PC-3 (cell line): Measurements from ENCODE around the gene TK2. TPM values are rescaled to one million over a fixed set of nuclear protein-coding genes. Genes with fewer than 3 reads are reported as not detected.

Experiments
- ATAC-seq: fragments of 200-7000 bp; cut with Tn5 transposase; 2 replicates; pipeline ENCODE4 v1.9.1; 2020; ENCODE audit warnings: mild to moderate bottlenecking, moderate library complexity
- BruUV-seq: library from RNA; stranded (reverse); fragments of 400-500 nt; replicated peaks from 2 replicates; lab custom pipeline; 2021; lab: Mats Ljungman, UMichigan
- CTCF ChIA-PET: fragments of 300-600 bp; sonication (Branson Sonifier 250); formaldehyde crosslinking; loops from one replicate; lab custom pipeline; 2022; ENCODE audit warnings: antibody characterized with exemption; lab: Charles Lee
- POLR2A ChIA-PET: fragments of 300-600 bp; sonication (Branson Sonifier 250); formaldehyde crosslinking; loops from one replicate; lab custom pipeline; 2022; ENCODE audit warnings: antibody characterized with exemption; ENCODE audit not compliant: unreplicated experiment; lab: Charles Lee
- DNase-seq: peaks from one replicate; pipeline ENCODE4 v3.0.0-alpha.2; 2015
- H2AFZ ChIP-seq: fragments of 300-600 bp; sonication (generic); 2 replicates; pipeline ENCODE4 v1.6.0; 2016; ENCODE audit warnings: antibody characterized with exemption, low read length
- H3F3A ChIP-seq: fragments of 300-600 bp; sonication (generic); one replicate; pipeline ENCODE4 v1.6.0; 2017; ENCODE audit warnings: antibody characterized with exemption, low read length, control low read depth, mild to moderate bottlenecking; ENCODE audit not compliant: unreplicated experiment
- H3K27ac ChIP-seq: fragments of 300-600 bp; sonication (generic); 2 replicates; pipeline ENCODE4 v1.5.1; 2016; ENCODE audit warnings: mild to moderate bottlenecking, low read length
- H3K27me3 ChIP-seq: fragments of 300-600 bp; sonication (generic); 2 replicates; pipeline ENCODE4 v1.6.1; 2016; ENCODE audit warnings: low read length, mixed read lengths
- H3K36me3 ChIP-seq: fragments of 300-600 bp; sonication (generic); 2 replicates; pipeline ENCODE4 v1.6.1; 2016; ENCODE audit warnings: low read depth, mixed run types, low read length, mixed read lengths
- H3K4me1 ChIP-seq: fragments of 300-600 bp; sonication (generic); 2 replicates; pipeline ENCODE4 v1.5.1; 2016; ENCODE audit warnings: low read length; ENCODE audit not compliant: insufficient read depth
- H3K4me2 ChIP-seq: fragments of 300-600 bp; sonication (generic); 2 replicates; pipeline ENCODE4 v1.6.0; 2016; ENCODE audit warnings: low read length
- H3K4me3 ChIP-seq: fragments of 300-600 bp; sonication (generic); 2 replicates; pipeline ENCODE4 v1.5.1; 2016; ENCODE audit warnings: mild to moderate bottlenecking, low read length, mixed read lengths
- H3K79me2 ChIP-seq: fragments of 300-600 bp; sonication (generic); 2 replicates; pipeline ENCODE4 v1.6.1; 2017; ENCODE audit warnings: low read length, mixed read lengths
- H3K9ac ChIP-seq: fragments of 300-600 bp; sonication (generic); 2 replicates; pipeline ENCODE4 v1.6.0; 2016; ENCODE audit warnings: mild to moderate bottlenecking, low read length
- H3K9me2 ChIP-seq: fragments of 300-600 bp; sonication (generic); replicated peaks from 2 replicates; pipeline ENCODE4 v1.6.1; 2016; ENCODE audit warnings: mixed run types, low read length, mixed read lengths
- H3K9me3 ChIP-seq: fragments of 300-600 bp; sonication (generic); 2 replicates; pipeline ENCODE4 v1.6.1; 2016; ENCODE audit warnings: low read length, mixed read lengths
- H4K20me1 ChIP-seq: fragments of 300-600 bp; sonication (generic); 2 replicates; pipeline ENCODE4 v1.6.1; 2016; ENCODE audit warnings: low read length, mixed read lengths
- EZH2 ChIP-seq: fragments of 300-600 bp; sonication (generic); IDR thresholded peaks from one replicate; pipeline ENCODE4 v1.6.1; 2017; ENCODE audit warnings: antibody characterized with exemption, mild to moderate bottlenecking, low read length; ENCODE audit not compliant: unreplicated experiment
- EZH2phosphoT487 ChIP-seq: fragments of 300-600 bp; sonication (generic); IDR thresholded peaks from 2 replicates; pipeline ENCODE4 v1.6.1; 2018; ENCODE audit warnings: mild to moderate bottlenecking, antibody characterized with exemption, low read length, borderline replicate concordance
- intact Hi-C: fragments of 100-400 bp; cut with micrococcal nuclease; formaldehyde crosslinking; loops from 2 replicates; pipeline ENCODE4 v1.9.0; 2023
- total RNA-seq: library from RNA; depleted of rRNA; stranded (reverse); fragments of >200 nt; gene quantifications from 2 replicates; pipeline ENCODE4 v1.2.3, GENCODE V29; 2014
- TF ChIP-seq, protein P1 (sequence below): fragments of 300-600 bp; sonication (generic); conservative IDR thresholded peaks from 2 replicates; pipeline ENCODE4 v1.5.1; 2017; ENCODE audit warnings: antibody characterized with exemption, low read depth, mild to moderate bottlenecking, low read length

The TK2 gene
- total RNA-seq, 1 experiment from 2014 or later, result 8.3 TPM

DNA sequence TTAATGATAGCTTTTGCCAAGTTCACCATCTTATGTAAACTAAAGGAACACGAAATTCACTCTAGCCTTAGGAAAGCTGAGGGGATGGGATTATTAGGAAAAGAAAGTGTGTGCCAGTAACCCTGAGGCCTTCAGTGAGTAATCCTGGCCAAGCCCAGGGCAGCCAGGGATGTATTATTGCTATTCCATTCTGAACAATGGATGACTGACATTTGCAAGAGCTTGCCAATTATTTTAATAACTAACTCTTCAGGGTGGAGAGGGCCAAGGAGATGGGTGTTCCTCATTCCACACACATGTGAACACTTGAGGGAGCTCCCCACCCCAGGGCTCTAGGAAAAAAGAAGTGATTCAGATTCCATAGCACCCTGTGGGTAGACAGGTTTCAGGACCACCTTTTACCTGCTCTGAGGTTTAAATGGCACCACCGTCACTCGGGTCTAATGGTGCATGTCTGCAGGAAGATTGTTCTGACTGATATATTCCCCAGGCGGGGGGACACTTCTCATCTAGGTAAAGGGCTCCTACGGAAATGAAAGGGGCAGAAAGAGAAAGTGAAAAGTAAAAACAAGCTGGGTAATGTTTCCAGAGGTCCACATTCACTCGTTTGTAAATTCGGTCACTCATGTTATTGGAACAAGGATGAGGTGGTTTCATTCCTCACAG is 41.5 kb downstream of the TK2 start:
- Histone ChIP-seq H4K20me1 (no peaks in the 10 kb centered on the region), H3K9me3 (no peaks in the 10 kb centered on the region), H3K4me1 (peaks cover 66% of the 10 kb centered on the region), H3K4me3 (no peak overlapping the region), H2AFZ (no peak overlapping the region), H3K27me3 (no peaks in the 10 kb centered on the region), H3F3A (peaks cover 6% of the 10 kb centered on the region), H3K4me2 (peak overlapping the region; percentile 74), H3K27ac (peak overlapping the region; percentile 89), H3K79me2 (no peaks in the 10 kb centered on the region), H3K36me3 (no peaks in the 10 kb centered on the region), H3K9me2 (no peaks in the 10 kb centered on the region), H3K9ac (peak overlapping the region; percentile 5)
- ChIA-PET POLR2A (interaction anchor here (0.7 to 1.3 kb wide), 3 partner anchors 14 to 100 kb away, joined by 3 to 4 read pairs (median 3); no protein-coding TSS in a partner anchor), CTCF (interaction anchor here (0.8 to 1.4 kb wide), 4 partner anchors 14 to 365 kb away, joined by 3 to 7 read pairs (median 4); no protein-coding TSS in a partner anchor)
- ATAC-seq (peak; percentile 77), DNase-seq (peak; percentile 95)
- TF ChIP-seq, protein P1, sequence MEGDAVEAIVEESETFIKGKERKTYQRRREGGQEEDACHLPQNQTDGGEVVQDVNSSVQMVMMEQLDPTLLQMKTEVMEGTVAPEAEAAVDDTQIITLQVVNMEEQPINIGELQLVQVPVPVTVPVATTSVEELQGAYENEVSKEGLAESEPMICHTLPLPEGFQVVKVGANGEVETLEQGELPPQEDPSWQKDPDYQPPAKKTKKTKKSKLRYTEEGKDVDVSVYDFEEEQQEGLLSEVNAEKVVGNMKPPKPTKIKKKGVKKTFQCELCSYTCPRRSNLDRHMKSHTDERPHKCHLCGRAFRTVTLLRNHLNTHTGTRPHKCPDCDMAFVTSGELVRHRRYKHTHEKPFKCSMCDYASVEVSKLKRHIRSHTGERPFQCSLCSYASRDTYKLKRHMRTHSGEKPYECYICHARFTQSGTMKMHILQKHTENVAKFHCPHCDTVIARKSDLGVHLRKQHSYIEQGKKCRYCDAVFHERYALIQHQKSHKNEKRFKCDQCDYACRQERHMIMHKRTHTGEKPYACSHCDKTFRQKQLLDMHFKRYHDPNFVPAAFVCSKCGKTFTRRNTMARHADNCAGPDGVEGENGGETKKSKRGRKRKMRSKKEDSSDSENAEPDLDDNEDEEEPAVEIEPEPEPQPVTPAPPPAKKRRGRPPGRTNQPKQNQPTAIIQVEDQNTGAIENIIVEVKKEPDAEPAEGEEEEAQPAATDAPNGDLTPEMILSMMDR, result peak; percentile 28; the same call in 1 of the 2 replicates
- TF ChIP-seq EZH2phosphoT487, result no peak
- intact Hi-C loops, result loop anchor here (1.0 to 5.0 kb wide), 2 partner anchors 8 to 44 kb away; partner anchors contain the start of genes CKLF and TK2
- BruUV-seq, result no TSS peak

- POLR2A ChIA-PET, result interaction anchor here (1.0 to 1.3 kb wide), 2 partner anchors 14 to 99 kb away, joined by 3 to 4 read pairs; no protein-coding TSS in a partner anchor
- BruUV-seq, result no TSS peak
- ATAC-seq (no peak), DNase-seq (no peak)
- Histone ChIP-seq H3F3A (peaks cover 6% of the 10 kb centered on the region), H3K9me2 (no peaks in the 10 kb centered on the region), H2AFZ (no peak overlapping the region), H3K27me3 (no peaks in the 10 kb centered on the region), H3K79me2 (no peaks in the 10 kb centered on the region), H3K4me3 (no peak overlapping the region; the same call in 1 of the 2 replicates), H3K9me3 (no peaks in the 10 kb centered on the region), H3K4me1 (peaks cover 60% of the 10 kb centered on the region), H3K27ac (peak overlapping the region; percentile 89), H4K20me1 (no peaks in the 10 kb centered on the region), H3K9ac (peak overlapping the region; percentile 27), H3K4me2 (peak overlapping the region; percentile 74), H3K36me3 (no peaks in the 10 kb centered on the region)
- CTCF ChIA-PET, result interaction anchor here (0.8 to 1.4 kb wide), 4 partner anchors 14 to 365 kb away, joined by 3 to 7 read pairs (median 4); no protein-coding TSS in a partner anchor
- TF ChIP-seq EZH2phosphoT487 (no peak), EZH2 (no peak)
- TF ChIP-seq, protein P1, result no peak
- intact Hi-C loops, result loop anchor here (1.0 to 5.0 kb wide), 2 partner anchors 9 to 45 kb away; partner anchors contain the start of genes CKLF and TK2
Measured at GRCh38 chr16:66507731-66508239, 42.1 kb downstream of the TK2 start.

- POLR2A ChIA-PET, result no interaction called here
Measured at GRCh38 chr16:66503612-66504011, 46.3 kb downstream of the TK2 start.

More at GRCh38 chr16:66503612-66504011, 46.3 kb downstream of the TK2 start:
- Histone ChIP-seq H3K27ac (no peak overlapping the region), H3K4me1 (peaks cover 19% of the 10 kb centered on the region), H3K9ac (no peak overlapping the region), H3K4me3 (no peak overlapping the region), H2AFZ (no peak overlapping the region), H4K20me1 (no peaks in the 10 kb centered on the region), H3K36me3 (no peaks in the 10 kb centered on the region), H3K9me2 (no peaks in the 10 kb centered on the region), H3F3A (no peaks in the 10 kb centered on the region), H3K4me2 (no peak overlapping the region), H3K9me3 (no peaks in the 10 kb centered on the region), H3K79me2 (no peaks in the 10 kb centered on the region), H3K27me3 (no peaks in the 10 kb centered on the region)
- TF ChIP-seq EZH2, result no peak
- TF ChIP-seq, protein P1, result no peak
- DNase-seq, result no peak
- CTCF ChIA-PET, result no interaction called here
- BruUV-seq, result no TSS peak
- ATAC-seq, result no peak
- intact Hi-C loops, result no loop called here
